ENCODE results near the gene EBF3.

EBF3 gene

DNA sequence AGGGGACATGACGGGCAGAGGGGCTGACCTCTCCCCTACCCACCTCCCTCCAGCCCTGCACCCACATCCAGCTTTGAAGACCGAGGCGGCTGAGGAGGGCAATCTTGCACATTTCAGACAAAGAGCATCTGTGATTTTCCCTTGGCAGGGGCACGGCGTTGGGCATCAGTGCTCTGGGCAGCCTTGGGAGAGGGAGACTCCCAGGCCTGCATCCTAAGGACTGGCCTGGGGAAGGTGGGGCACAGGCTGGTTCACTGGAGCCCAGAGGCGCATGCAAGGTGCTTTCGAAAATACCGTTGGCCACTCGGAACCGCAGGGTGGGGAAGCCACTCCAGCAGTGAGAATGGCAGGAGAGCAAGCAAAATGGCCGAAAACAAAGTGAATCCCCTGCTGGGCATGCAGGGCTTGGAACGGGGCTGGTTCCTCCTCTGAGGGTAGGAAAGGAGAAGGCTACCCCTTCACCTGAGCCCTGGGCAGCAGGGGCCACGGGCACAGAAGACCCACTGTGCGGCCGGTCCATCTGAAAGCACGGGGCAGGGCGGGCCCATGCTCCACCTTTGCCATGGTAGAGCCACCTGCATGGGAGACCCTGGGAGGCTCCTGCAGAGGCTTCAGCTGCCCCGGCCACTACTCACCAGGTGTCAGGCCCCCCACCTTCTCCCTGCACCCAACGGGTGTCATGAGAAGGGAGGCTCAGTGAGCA lies 49.8 kb downstream of the EBF3 start:
- Histone ChIP-seq H3K79me2 (ENCODE audit: insufficient read depth, low read depth) (no peaks in the 10 kb centered on the region), H3K4me1 (ENCODE audit: low read depth, poor library complexity, severe bottlenecking) (no peaks in the 10 kb centered on the region), H3K9ac (no peak overlapping the region), H3K4me2 (no peak overlapping the region), H3K27ac (no peak overlapping the region), H3K36me3 (ENCODE audit: insufficient read depth) (no peaks in the 10 kb centered on the region), H4K20me1 (ENCODE audit: insufficient read depth) (no peaks in the 10 kb centered on the region), H3K27me3 (ENCODE audit: insufficient read depth, low read depth) (no peaks in the 10 kb centered on the region), H2AFZ (ENCODE audit: low read depth) (no peak overlapping the region), H3K4me3 (IDR thresholded peaks at IDR 0.05; ENCODE audit: insufficient read depth, low read depth, low read length) (no peak overlapping the region)
- TF ChIP-seq, protein P1, sequence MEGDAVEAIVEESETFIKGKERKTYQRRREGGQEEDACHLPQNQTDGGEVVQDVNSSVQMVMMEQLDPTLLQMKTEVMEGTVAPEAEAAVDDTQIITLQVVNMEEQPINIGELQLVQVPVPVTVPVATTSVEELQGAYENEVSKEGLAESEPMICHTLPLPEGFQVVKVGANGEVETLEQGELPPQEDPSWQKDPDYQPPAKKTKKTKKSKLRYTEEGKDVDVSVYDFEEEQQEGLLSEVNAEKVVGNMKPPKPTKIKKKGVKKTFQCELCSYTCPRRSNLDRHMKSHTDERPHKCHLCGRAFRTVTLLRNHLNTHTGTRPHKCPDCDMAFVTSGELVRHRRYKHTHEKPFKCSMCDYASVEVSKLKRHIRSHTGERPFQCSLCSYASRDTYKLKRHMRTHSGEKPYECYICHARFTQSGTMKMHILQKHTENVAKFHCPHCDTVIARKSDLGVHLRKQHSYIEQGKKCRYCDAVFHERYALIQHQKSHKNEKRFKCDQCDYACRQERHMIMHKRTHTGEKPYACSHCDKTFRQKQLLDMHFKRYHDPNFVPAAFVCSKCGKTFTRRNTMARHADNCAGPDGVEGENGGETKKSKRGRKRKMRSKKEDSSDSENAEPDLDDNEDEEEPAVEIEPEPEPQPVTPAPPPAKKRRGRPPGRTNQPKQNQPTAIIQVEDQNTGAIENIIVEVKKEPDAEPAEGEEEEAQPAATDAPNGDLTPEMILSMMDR (conservative IDR thresholded peaks at IDR 0.05; ENCODE audit: low read depth, low read length), result no peak

DNA sequence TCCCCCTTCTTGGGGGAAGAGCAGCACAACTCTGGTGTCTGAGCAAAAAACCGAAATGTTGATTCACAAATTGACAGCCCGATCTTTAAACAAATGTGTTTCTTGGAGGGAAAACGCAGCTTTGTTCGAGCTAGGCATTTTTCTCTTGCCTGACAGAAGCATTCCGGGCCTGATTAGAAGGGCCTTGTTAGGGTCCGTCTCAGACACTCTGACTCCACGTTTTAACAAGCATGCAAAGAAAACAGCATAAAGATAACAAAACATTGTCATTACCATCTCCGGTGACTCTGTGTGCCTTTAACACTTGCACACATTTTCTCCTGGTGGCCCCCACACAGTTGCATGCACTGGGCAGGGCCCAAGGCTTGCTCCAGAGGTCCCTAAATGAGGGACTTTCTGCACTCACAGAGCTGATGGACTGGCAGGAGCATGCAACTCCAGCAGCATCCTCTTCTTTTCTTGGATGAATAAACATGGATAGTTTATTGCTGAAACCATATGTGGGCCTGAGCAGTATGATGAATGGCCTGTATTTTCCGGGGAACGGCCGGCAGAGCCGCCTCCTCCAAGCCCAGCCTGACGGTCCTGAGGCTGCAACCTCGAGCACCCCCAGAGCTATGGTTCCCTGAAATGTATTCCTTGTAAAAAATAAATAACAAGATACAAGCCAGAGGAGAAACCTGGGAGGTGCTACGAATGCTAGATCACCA lies 50.9 kb downstream of the EBF3 start:
- H3K4me1 ChIP-seq (ENCODE audit: low read depth, poor library complexity, severe bottlenecking), result no peaks in the 10 kb centered on the region
- TF ChIP-seq, protein P1 (conservative IDR thresholded peaks at IDR 0.05; ENCODE audit: low read depth, low read length), result no peak
- H3K4me3 ChIP-seq (IDR thresholded peaks at IDR 0.05; ENCODE audit: insufficient read depth, low read depth, low read length), result no peak overlapping the region
- H3K9ac ChIP-seq, result no peak overlapping the region
- no peak overlapping the region for H3K4me2 ChIP-seq
- H3K79me2 ChIP-seq (ENCODE audit: insufficient read depth, low read depth), result no peaks in the 10 kb centered on the region
- H4K20me1 ChIP-seq (ENCODE audit: insufficient read depth), result no peaks in the 10 kb centered on the region
- no peaks in the 10 kb centered on the region for H3K27me3 ChIP-seq (ENCODE audit: insufficient read depth, low read depth)
- no peak overlapping the region for H2AFZ ChIP-seq (ENCODE audit: low read depth)
- H3K36me3 ChIP-seq (ENCODE audit: insufficient read depth), result no peaks in the 10 kb centered on the region
- H3K27ac ChIP-seq, result no peak overlapping the region

DNA sequence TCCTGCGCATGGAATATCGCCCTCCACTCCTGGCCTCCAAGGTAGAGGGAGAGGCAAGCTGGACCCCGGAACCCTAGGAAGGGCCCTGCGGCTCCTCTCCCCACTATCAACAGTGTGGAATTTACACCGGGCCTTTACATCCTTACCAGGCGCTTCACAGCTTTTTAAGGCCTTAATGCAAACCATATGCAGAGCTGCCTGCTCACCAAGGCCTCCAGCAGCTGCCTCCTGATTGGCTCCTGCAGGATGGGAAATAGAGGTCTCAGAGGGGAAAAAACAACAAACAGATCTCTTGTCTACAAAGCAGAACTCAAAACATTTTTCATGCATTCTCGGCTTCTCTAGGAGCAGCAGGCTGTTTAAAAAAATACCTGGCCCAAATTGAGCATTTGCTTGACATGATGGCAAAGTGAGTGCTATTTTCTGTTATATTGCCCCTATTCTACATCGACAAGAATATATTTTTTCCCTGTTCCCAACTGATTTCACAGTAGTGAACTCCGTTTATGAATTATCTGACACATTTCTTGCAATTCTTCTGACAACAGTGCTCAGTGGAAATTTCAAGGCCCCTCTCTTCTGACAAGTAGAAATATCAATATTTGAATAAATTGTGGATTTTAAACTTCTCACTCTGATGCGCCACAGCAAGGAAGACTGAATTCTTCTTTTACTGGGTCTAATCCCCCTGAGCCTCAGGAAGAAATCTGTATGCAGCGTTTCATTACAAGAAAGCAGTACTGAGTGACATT lies 51.7 kb downstream of the EBF3 start:
- no peaks in the 10 kb centered on the region for H3K79me2 ChIP-seq (ENCODE audit: insufficient read depth, low read depth)
- no peaks in the 10 kb centered on the region for H4K20me1 ChIP-seq (ENCODE audit: insufficient read depth)
- H3K27me3 ChIP-seq (ENCODE audit: insufficient read depth, low read depth), result no peaks in the 10 kb centered on the region
- no peak overlapping the region for H3K9ac ChIP-seq
- no peak overlapping the region for H3K27ac ChIP-seq
- no peak overlapping the region for H3K4me3 ChIP-seq (IDR thresholded peaks at IDR 0.05; ENCODE audit: insufficient read depth, low read depth, low read length)
- no peaks in the 10 kb centered on the region for H3K36me3 ChIP-seq (ENCODE audit: insufficient read depth)
- TF ChIP-seq, protein P1 (conservative IDR thresholded peaks at IDR 0.05; ENCODE audit: low read depth, low read length), result no peak
- no peaks in the 10 kb centered on the region for H3K4me1 ChIP-seq (ENCODE audit: low read depth, poor library complexity, severe bottlenecking)
- no peak overlapping the region for H2AFZ ChIP-seq (ENCODE audit: low read depth)
- no peak overlapping the region for H3K4me2 ChIP-seq

DNA sequence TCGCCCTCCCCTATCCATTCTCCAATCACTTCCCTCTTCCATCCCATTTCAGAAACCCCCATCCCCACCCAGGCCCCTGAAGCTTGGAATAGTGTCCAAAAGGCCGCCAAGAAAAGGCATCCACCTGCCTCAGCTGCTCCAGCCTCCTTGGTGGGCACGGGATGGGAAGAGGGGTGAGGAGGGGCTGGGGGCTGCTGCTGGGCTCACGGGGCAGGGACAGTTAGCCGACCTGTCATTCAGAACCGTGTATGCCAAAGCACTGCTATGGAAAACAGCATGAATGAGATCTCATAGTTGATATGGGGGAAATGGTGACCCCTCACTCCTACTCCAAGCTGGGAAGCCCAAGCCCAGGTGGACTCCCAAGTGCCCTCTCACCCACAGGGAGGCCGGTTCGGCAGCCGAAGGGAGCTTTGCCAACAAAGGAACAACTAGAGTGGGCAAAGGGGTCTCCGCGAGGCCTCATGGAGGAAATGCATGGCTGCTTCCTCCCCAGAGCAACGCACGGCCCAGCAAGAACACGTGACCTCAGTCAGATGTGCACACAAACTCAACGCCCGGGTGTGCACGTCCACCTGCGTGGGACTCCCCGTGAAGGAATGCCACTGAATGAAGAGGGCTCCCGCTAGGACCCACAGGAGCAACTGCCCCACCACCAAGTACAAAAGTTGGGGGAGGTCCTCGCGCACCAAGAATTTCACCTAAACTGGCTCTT lies 52.5 kb downstream of the EBF3 start:
- Histone ChIP-seq H3K27me3 (ENCODE audit: insufficient read depth, low read depth) (no peaks in the 10 kb centered on the region), H3K9ac (no peak overlapping the region), H3K4me2 (no peak overlapping the region), H2AFZ (ENCODE audit: low read depth) (no peak overlapping the region), H3K4me3 (IDR thresholded peaks at IDR 0.05; ENCODE audit: insufficient read depth, low read depth, low read length) (no peak overlapping the region), H3K36me3 (ENCODE audit: insufficient read depth) (no peaks in the 10 kb centered on the region), H4K20me1 (ENCODE audit: insufficient read depth) (no peaks in the 10 kb centered on the region), H3K4me1 (ENCODE audit: low read depth, poor library complexity, severe bottlenecking) (no peaks in the 10 kb centered on the region), H3K79me2 (ENCODE audit: insufficient read depth, low read depth) (no peaks in the 10 kb centered on the region), H3K27ac (no peak overlapping the region)
- TF ChIP-seq, protein P1 (conservative IDR thresholded peaks at IDR 0.05; ENCODE audit: low read depth, low read length), result no peak

Data from KMS-11 (cell line).